Activated CD4-positive, alpha-beta T cell treated with anti-CD3 and anti-CD28 coated beads, Interleukin-2, amount 10 ng/mL, durations not matched to agents 7 days and 5 days (primary cell): ENCODE measurements around the gene DENND1A. TPM values are rescaled to one million over a fixed set of nuclear protein-coding genes. Genes with fewer than 3 reads are reported as not detected.

Experiments
- CTCF ChIA-PET: fragments of 350-600 bp; sonication (Branson Sonifier 250); formaldehyde crosslinking; loops from one replicate; lab custom pipeline; 2021; ENCODE audit warnings: antibody characterized with exemption; lab: Charles Lee
- POLR2A ChIA-PET: fragments of 350-600 bp; sonication (Branson Sonifier 250); formaldehyde crosslinking; loops from one replicate; lab custom pipeline; 2021; ENCODE audit warnings: antibody characterized with exemption; lab: Charles Lee
- DNase-seq: peaks from one replicate; pipeline ENCODE4 v3.0.0-alpha.2; 2020
- H3K27ac Mint-ChIP-seq: one replicate; pipeline ENCODE4 v1.8.0; 2021; ENCODE audit warnings: mild to moderate bottlenecking, moderate library complexity, mixed read lengths
- H3K27me3 Mint-ChIP-seq: one replicate; pipeline ENCODE4 v1.8.0; 2021; ENCODE audit warnings: mixed read lengths
- H3K36me3 Mint-ChIP-seq: one replicate; pipeline ENCODE4 v1.8.0; 2021; ENCODE audit warnings: low read depth, mixed read lengths
- H3K4me1 Mint-ChIP-seq: one replicate; pipeline ENCODE4 v1.8.0; 2021; ENCODE audit warnings: mixed read lengths
- H3K4me3 Mint-ChIP-seq: one replicate; pipeline ENCODE4 v1.8.0; 2021; ENCODE audit warnings: mild to moderate bottlenecking, moderate library complexity, mixed read lengths
- H3K9me3 Mint-ChIP-seq: one replicate; pipeline ENCODE4 v1.8.0; 2021; ENCODE audit warnings: mixed read lengths
- total RNA-seq, 2 experiments: library from RNA; stranded (reverse); gene quantifications; one replicate each; pipeline ENCODE4 v1.2.3, GENCODE V29; 2021

Gene DENND1A
- total RNA-seq, 2 experiments from 2014 or later: 15.5 to 21.2 TPM

GRCh38 chr9:123680352-123680751 lies 249.6 kb downstream of the DENND1A start:
- Mint-ChIP-seq H3K4me3 (no peak overlapping the region), H3K9me3 (no peaks in the 10 kb centered on the region), H3K27me3 (no peaks in the 10 kb centered on the region), H3K36me3 (no peaks in the 10 kb centered on the region), H3K4me1 (peaks cover 30% of the 10 kb centered on the region), H3K27ac (no peak overlapping the region)
- no peak for DNase-seq
- ChIA-PET CTCF (no interaction called here), POLR2A (no interaction called here)

- H3K36me3 Mint-ChIP-seq: peaks cover 4% of the 10 kb centered on the region
- H3K27me3 Mint-ChIP-seq: no peaks in the 10 kb centered on the region
- DNase-seq: peak; percentile 29
- ChIA-PET CTCF (interaction anchor here (0.5 kb wide), 1 partner anchor 40 kb away, joined by 3 read pairs; no protein-coding TSS in a partner anchor), POLR2A (no interaction called here)
- peaks cover 21% of the 10 kb centered on the region for H3K4me1 Mint-ChIP-seq
- no peak overlapping the region for H3K27ac Mint-ChIP-seq
- no peaks in the 10 kb centered on the region for H3K9me3 Mint-ChIP-seq
- H3K4me3 Mint-ChIP-seq: no peak overlapping the region
Observed at GRCh38 chr9:123679330-123679987, 250.5 kb downstream of the DENND1A start.

GRCh38 chr9:123678878-123679329 lies 251.0 kb downstream of the DENND1A start:
- ChIA-PET POLR2A (no interaction called here), CTCF (interaction anchor here (0.5 kb wide), 1 partner anchor 39 kb away, joined by 3 read pairs; no protein-coding TSS in a partner anchor)
- Mint-ChIP-seq H3K4me1 (peaks cover 16% of the 10 kb centered on the region), H3K27ac (no peak overlapping the region), H3K4me3 (no peak overlapping the region), H3K9me3 (no peaks in the 10 kb centered on the region), H3K27me3 (no peaks in the 10 kb centered on the region), H3K36me3 (peaks cover 7% of the 10 kb centered on the region)
- no peak for DNase-seq

- POLR2A ChIA-PET: no interaction called here
- H3K27ac Mint-ChIP-seq: no peak overlapping the region
Observed at GRCh38 chr9:123678038-123678877, 251.7 kb downstream of the DENND1A start.

GRCh38 chr9:123676869-123677268 lies 253.1 kb downstream of the DENND1A start:
- POLR2A ChIA-PET: no interaction called here
- H3K27ac Mint-ChIP-seq: no peak overlapping the region
- DNase-seq: no peak
- no peaks in the 10 kb centered on the region for H3K27me3 Mint-ChIP-seq
- CTCF ChIA-PET: no interaction called here
- no peak overlapping the region for H3K4me3 Mint-ChIP-seq
- H3K4me1 Mint-ChIP-seq: peaks cover 15% of the 10 kb centered on the region
- H3K36me3 Mint-ChIP-seq: peaks cover 7% of the 10 kb centered on the region
- peaks cover 6% of the 10 kb centered on the region for H3K9me3 Mint-ChIP-seq

More at GRCh38 chr9:123678038-123678877, 251.7 kb downstream of the DENND1A start:
- Mint-ChIP-seq H3K36me3 (peaks cover 7% of the 10 kb centered on the region), H3K4me1 (peaks cover 15% of the 10 kb centered on the region), H3K9me3 (peaks cover 2% of the 10 kb centered on the region), H3K4me3 (no peak overlapping the region), H3K27me3 (no peaks in the 10 kb centered on the region)
- DNase-seq: no peak
- CTCF ChIA-PET: interaction anchor here (0.6 kb wide), 1 partner anchor 73 kb away, joined by 3 read pairs; no protein-coding TSS in a partner anchor

GRCh38 chr9:123669346-123669745 lies 260.6 kb downstream of the DENND1A start:
- ChIA-PET CTCF (no interaction called here), POLR2A (no interaction called here)
- Mint-ChIP-seq H3K9me3 (peaks cover 15% of the 10 kb centered on the region), H3K4me3 (no peak overlapping the region), H3K27ac (no peak overlapping the region), H3K36me3 (peaks cover 24% of the 10 kb centered on the region), H3K4me1 (no peaks in the 10 kb centered on the region), H3K27me3 (no peaks in the 10 kb centered on the region)
- no peak for DNase-seq

- no peak for DNase-seq
- no peaks in the 10 kb centered on the region for H3K4me1 Mint-ChIP-seq
- ChIA-PET CTCF (no interaction called here), POLR2A (no interaction called here)
- H3K4me3 Mint-ChIP-seq: no peak overlapping the region
- no peaks in the 10 kb centered on the region for H3K27me3 Mint-ChIP-seq
- peaks cover 41% of the 10 kb centered on the region for H3K36me3 Mint-ChIP-seq
- peaks cover 30% of the 10 kb centered on the region for H3K9me3 Mint-ChIP-seq
- no peak overlapping the region for H3K27ac Mint-ChIP-seq
Observed at GRCh38 chr9:123663529-123663928, 266.4 kb downstream of the DENND1A start.

- no peak for DNase-seq
- no peaks in the 10 kb centered on the region for H3K4me1 Mint-ChIP-seq
- no peaks in the 10 kb centered on the region for H3K27me3 Mint-ChIP-seq
- peaks cover 37% of the 10 kb centered on the region for H3K36me3 Mint-ChIP-seq
- peaks cover 30% of the 10 kb centered on the region for H3K9me3 Mint-ChIP-seq
- no peak overlapping the region for H3K4me3 Mint-ChIP-seq
- H3K27ac Mint-ChIP-seq: no peak overlapping the region
- CTCF ChIA-PET: interaction anchor here (0.6 kb wide), 1 partner anchor 23 kb away, joined by 3 read pairs; no protein-coding TSS in a partner anchor
- POLR2A ChIA-PET: no interaction called here
Observed at GRCh38 chr9:123662057-123662776, 267.7 kb downstream of the DENND1A start.

- H3K27ac Mint-ChIP-seq: no peak overlapping the region
- CTCF ChIA-PET: no interaction called here
- H3K36me3 Mint-ChIP-seq: peaks cover 31% of the 10 kb centered on the region
Observed at GRCh38 chr9:123660691-123661466, 269.0 kb downstream of the DENND1A start.

GRCh38 chr9:123659358-123659757 lies 270.6 kb downstream of the DENND1A start:
- POLR2A ChIA-PET: no interaction called here
- CTCF ChIA-PET: no interaction called here

More at GRCh38 chr9:123660691-123661466, 269.0 kb downstream of the DENND1A start:
- no peak for DNase-seq
- H3K9me3 Mint-ChIP-seq: peaks cover 30% of the 10 kb centered on the region
- POLR2A ChIA-PET: no interaction called here
- no peak overlapping the region for H3K4me3 Mint-ChIP-seq
- H3K4me1 Mint-ChIP-seq: no peaks in the 10 kb centered on the region
- no peaks in the 10 kb centered on the region for H3K27me3 Mint-ChIP-seq

GRCh38 chr9:123658792-123659191 lies 271.1 kb downstream of the DENND1A start:
- Mint-ChIP-seq H3K27ac (no peak overlapping the region), H3K4me1 (no peaks in the 10 kb centered on the region), H3K27me3 (no peaks in the 10 kb centered on the region), H3K9me3 (peaks cover 18% of the 10 kb centered on the region), H3K4me3 (no peak overlapping the region), H3K36me3 (peaks cover 19% of the 10 kb centered on the region)
- ChIA-PET CTCF (no interaction called here), POLR2A (no interaction called here)
- DNase-seq: no peak

More at GRCh38 chr9:123659358-123659757, 270.6 kb downstream of the DENND1A start:
- Mint-ChIP-seq H3K27me3 (no peaks in the 10 kb centered on the region), H3K9me3 (peaks cover 21% of the 10 kb centered on the region), H3K36me3 (peaks cover 21% of the 10 kb centered on the region), H3K27ac (no peak overlapping the region), H3K4me3 (no peak overlapping the region), H3K4me1 (no peaks in the 10 kb centered on the region)
- no peak for DNase-seq

- Mint-ChIP-seq H3K4me1 (no peaks in the 10 kb centered on the region), H3K9me3 (peaks cover 17% of the 10 kb centered on the region), H3K27me3 (no peaks in the 10 kb centered on the region), H3K36me3 (peaks cover 16% of the 10 kb centered on the region), H3K4me3 (no peak overlapping the region), H3K27ac (no peak overlapping the region)
- POLR2A ChIA-PET: no interaction called here
- DNase-seq: no peak
- CTCF ChIA-PET: no interaction called here
Observed at GRCh38 chr9:123657941-123658340, 272.0 kb downstream of the DENND1A start.
